Right lobe of liver (tissue), 4 donors: ENCODE results near the gene TXLNA.

Experiments used
- POLR2A ChIP-seq: fragments of 450-650 bp; IDR thresholded peaks from one replicate; pipeline ENCODE4 v1.6.1; 2017; ENCODE audit warnings: antibody characterized with exemption, mild to moderate bottlenecking
- TF ChIP-seq, protein P1 (sequence below), 4 donors: fragments of 200-600 bp in 3 of 4; fragments of 450-650 bp in 1 of 4; IDR thresholded peaks; one replicate each; pipeline versions ENCODE4 v1.5.1 to v1.8.0; 2016 to 2022; ENCODE audit warnings: antibody characterized with exemption in 4 of 4, mild to moderate bottlenecking in 2 of 4
- donor health status: DM: no; HTN: no; CAD: no.
- donor health status: DM: no; HTN: no; CAD: no.
- donor health status: DM: no; HTN: yes; CAD: no.

GRCh38 chr1:32144033-32144432 is 35.4 kb upstream of the TXLNA start:
- TF ChIP-seq, protein P1, sequence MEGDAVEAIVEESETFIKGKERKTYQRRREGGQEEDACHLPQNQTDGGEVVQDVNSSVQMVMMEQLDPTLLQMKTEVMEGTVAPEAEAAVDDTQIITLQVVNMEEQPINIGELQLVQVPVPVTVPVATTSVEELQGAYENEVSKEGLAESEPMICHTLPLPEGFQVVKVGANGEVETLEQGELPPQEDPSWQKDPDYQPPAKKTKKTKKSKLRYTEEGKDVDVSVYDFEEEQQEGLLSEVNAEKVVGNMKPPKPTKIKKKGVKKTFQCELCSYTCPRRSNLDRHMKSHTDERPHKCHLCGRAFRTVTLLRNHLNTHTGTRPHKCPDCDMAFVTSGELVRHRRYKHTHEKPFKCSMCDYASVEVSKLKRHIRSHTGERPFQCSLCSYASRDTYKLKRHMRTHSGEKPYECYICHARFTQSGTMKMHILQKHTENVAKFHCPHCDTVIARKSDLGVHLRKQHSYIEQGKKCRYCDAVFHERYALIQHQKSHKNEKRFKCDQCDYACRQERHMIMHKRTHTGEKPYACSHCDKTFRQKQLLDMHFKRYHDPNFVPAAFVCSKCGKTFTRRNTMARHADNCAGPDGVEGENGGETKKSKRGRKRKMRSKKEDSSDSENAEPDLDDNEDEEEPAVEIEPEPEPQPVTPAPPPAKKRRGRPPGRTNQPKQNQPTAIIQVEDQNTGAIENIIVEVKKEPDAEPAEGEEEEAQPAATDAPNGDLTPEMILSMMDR (IDR thresholded peaks at IDR 0.05), result no peak
- no peak for TF ChIP-seq POLR2A
